ENCODE data around the gene BTN3A1.

DNA sequence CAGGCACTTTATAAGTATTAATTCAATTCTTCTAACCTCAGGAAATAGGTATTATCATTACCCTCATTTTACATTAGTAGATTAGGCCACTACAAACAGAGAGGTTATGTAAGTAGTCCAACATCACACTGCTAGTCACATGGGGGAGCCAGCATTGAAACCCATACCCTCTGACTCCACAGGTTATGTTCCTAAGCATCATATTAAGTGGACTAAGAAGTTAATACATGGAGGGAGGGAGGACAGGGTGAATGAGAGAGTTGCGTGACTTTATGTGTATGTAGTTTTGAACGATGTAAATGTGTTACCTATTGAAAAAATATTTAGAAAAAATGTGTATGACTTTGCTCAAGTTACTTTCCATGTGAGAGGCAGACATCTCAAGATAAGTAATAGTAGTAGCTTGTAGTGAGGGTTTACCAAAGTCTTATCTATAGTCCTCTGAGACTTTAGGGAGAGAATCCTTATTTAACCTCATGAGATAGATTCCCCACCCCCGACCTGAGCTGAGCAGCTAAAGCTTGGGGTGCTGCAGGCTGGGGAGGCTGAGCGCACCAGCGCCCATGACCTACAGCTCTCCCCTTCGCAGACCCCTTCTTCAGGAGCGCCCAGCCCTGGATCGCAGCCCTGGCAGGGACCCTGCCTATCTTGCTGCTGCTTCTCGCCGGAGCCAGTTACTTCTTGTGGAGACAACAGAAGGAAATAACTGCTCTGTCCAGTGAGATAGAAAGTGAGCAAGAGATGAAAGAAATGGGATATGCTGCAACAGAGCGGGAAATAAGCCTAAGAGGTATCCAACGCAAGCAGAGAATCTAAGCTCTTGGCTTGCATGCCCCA lies 29.5 kb upstream of the BTN3A1 start:
- no peak for TF ChIP-seq ARNTL (CRISPR knock-in tag; IDR thresholded peaks at IDR 0.05; ENCODE audit: borderline replicate concordance, low read depth)
- TF ChIP-seq, protein P1, sequence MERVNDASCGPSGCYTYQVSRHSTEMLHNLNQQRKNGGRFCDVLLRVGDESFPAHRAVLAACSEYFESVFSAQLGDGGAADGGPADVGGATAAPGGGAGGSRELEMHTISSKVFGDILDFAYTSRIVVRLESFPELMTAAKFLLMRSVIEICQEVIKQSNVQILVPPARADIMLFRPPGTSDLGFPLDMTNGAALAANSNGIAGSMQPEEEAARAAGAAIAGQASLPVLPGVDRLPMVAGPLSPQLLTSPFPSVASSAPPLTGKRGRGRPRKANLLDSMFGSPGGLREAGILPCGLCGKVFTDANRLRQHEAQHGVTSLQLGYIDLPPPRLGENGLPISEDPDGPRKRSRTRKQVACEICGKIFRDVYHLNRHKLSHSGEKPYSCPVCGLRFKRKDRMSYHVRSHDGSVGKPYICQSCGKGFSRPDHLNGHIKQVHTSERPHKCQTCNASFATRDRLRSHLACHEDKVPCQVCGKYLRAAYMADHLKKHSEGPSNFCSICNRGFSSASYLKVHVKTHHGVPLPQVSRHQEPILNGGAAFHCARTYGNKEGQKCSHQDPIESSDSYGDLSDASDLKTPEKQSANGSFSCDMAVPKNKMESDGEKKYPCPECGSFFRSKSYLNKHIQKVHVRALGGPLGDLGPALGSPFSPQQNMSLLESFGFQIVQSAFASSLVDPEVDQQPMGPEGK (CRISPR knock-in tag; IDR thresholded peaks at IDR 0.05; ENCODE audit: borderline replicate concordance): no peak
- no peak for TF ChIP-seq ZNF8 (CRISPR knock-in tag; IDR thresholded peaks at IDR 0.05)
- no peak for TF ChIP-seq ZFP30 (CRISPR knock-in tag; IDR thresholded peaks at IDR 0.05)
- TF ChIP-seq GLIS3 (CRISPR knock-in tag; IDR thresholded peaks at IDR 0.05): no peak
- TF ChIP-seq ZNF70 (CRISPR knock-in tag; IDR thresholded peaks at IDR 0.05): no peak
- TF ChIP-seq, protein P2, sequence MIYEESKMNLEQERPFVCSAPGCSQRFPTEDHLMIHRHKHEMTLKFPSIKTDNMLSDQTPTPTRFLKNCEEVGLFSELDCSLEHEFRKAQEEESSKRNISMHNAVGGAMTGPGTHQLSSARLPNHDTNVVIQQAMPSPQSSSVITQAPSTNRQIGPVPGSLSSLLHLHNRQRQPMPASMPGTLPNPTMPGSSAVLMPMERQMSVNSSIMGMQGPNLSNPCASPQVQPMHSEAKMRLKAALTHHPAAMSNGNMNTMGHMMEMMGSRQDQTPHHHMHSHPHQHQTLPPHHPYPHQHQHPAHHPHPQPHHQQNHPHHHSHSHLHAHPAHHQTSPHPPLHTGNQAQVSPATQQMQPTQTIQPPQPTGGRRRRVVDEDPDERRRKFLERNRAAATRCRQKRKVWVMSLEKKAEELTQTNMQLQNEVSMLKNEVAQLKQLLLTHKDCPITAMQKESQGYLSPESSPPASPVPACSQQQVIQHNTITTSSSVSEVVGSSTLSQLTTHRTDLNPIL (CRISPR knock-in tag; IDR thresholded peaks at IDR 0.05; ENCODE audit: low read depth): no peak
- TF ChIP-seq RARB (CRISPR knock-in tag; IDR thresholded peaks at IDR 0.05): no peak
- no peak for TF ChIP-seq SNAI2 (CRISPR knock-in tag; IDR thresholded peaks at IDR 0.05)
- TF ChIP-seq, protein P3, sequence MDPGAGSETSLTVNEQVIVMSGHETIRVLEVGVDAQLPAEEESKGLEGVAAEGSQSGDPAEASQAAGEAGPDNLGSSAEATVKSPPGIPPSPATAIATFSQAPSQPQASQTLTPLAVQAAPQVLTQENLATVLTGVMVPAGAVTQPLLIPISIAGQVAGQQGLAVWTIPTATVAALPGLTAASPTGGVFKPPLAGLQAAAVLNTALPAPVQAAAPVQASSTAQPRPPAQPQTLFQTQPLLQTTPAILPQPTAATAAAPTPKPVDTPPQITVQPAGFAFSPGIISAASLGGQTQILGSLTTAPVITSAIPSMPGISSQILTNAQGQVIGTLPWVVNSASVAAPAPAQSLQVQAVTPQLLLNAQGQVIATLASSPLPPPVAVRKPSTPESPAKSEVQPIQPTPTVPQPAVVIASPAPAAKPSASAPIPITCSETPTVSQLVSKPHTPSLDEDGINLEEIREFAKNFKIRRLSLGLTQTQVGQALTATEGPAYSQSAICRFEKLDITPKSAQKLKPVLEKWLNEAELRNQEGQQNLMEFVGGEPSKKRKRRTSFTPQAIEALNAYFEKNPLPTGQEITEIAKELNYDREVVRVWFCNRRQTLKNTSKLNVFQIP (CRISPR knock-in tag; IDR thresholded peaks at IDR 0.05; ENCODE audit: borderline replicate concordance, low read depth): no peak
- TF ChIP-seq ISL1 (CRISPR knock-in tag; IDR thresholded peaks at IDR 0.05): no peak
- TF ChIP-seq ZFP3 (CRISPR knock-in tag; IDR thresholded peaks at IDR 0.05): no peak
- no peak for TF ChIP-seq BACH2 (CRISPR knock-in tag; IDR thresholded peaks at IDR 0.05; ENCODE audit: borderline replicate concordance)
